Globus pallidus (tissue), 1 donor: ENCODE data around the gene ADAMTS4.

ENCODE experiments used
- DNase-seq: peaks from one replicate; pipeline ENCODE4 v3.0.0-alpha.2; 2015; ENCODE audit warnings: low spot score

Gene ADAMTS4

GRCh38 chr1:161196521-161197451, 2.1 kb downstream of the ADAMTS4 start:
- DNase-seq: no peak

DNA sequence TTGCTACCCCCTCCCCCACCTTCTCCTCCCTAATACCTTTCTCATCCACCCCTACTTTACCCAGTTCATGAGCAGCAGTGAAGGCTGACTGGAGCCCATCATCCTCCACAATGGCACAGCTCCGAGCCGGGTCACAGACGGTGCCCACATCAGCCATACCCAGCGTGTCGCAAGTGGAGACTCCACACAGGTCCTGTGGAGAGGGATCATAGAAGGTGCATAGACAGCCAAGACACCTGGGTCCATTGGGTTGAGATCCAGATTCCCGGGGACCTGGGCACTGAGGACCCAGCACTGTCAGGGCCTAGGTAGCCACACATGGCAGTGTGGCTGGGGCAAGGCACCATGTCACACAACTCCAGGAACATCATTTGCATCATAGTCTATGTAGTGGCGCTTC, 2.7 kb downstream of the ADAMTS4 start:
- DNase-seq: no peak

- no peak for DNase-seq
Measured at GRCh38 chr1:161195171-161195570, 3.7 kb downstream of the ADAMTS4 start.

GRCh38 chr1:161193561-161194235, 5.2 kb downstream of the ADAMTS4 start:
- peak; percentile 91 for DNase-seq

DNA sequence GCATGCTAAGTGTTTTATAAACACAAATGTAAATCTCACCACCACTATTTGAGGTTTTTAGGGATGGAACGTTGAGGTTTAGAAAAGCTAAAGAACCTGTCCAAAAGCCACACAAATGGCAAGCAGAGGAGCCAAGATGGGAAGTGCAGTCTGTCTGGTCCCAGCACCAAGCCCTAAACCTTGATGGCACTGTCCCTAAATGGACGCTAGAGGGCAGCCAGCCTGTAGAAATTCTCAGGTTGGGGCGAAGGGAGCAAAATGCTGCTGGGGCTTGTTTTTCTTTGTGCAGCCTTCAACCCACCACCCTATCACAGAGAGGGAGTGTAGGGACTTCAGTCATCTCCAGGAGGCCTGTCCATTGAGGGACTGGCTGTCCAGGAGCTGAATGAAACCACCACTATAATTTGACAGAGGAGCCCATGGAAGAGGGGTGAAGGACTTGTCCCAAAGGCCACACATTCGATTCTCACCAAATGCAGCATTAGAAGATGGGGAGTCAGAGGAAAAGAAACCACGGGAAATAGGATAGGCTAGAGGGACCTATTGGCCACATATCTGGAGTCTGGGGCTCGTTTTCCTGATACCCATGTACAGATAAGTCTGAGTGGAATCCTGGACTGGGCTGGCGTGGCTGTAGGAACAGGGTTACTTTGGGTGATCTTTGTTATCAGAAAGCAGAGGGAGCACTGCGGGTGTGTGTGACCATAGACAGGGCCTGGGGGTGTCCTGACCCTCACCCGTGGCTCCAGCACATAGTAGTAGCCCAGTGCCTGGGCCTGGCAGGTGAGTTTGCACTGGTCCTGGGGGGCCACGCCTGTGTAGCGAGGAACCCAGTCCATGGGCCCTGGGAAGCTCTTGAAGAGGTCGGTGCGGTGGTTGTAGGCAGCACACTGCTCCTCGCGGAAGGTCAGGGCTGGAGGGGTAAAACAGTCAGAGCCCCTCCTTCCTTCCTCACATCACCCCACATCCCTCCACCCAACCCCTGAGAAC, 6.1 kb downstream of the ADAMTS4 start:
- peak; percentile 81 for DNase-seq

DNA sequence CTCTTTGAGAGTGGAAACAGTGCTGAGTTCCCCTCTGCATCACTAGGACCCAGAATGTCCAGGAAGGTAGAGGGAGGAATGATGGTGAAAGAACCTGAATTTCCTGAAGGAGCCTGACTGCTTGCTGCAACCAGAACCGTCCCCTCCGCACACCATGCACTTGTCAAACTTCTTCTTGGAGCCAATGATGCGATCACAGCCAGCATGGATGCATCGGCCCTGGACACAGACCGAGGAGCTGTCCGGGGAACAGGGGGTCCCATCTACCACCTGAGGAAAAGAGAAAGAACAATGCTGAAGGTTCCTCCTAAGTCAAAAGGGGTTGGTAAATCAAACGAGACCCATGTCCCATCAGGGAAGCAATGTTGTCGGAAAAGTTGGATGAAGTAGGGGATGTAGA, 6.9 kb downstream of the ADAMTS4 start:
- no peak for DNase-seq

DNA sequence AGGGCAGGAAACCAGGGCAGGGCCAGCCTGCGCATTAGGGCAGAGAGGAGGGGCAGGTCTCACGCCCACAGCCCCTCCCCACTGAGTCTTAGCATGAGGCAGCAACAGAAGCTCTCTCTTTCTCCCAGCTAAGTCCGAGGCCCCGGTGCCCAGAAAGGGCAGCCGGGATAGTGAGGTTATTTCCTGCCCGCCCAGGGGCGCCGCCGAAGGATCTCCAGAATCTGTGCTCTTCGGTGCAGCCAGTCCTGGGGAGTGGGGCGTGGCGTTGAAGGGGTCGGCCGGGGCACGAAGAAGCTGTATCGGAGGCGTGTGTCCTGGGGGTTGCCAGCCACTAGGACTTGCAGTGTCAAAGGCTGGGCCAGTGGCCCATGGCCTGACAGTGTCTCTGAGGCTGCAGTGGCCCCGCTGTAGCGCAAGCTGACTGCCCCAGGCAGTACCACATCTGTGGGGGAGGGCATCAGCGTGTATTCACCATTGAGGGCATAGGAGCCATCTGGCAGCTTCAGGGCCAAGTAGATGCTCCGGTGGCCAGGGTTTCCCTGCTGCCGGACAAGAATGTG, 7.8 kb downstream of the ADAMTS4 start:
- no peak for DNase-seq

DNA sequence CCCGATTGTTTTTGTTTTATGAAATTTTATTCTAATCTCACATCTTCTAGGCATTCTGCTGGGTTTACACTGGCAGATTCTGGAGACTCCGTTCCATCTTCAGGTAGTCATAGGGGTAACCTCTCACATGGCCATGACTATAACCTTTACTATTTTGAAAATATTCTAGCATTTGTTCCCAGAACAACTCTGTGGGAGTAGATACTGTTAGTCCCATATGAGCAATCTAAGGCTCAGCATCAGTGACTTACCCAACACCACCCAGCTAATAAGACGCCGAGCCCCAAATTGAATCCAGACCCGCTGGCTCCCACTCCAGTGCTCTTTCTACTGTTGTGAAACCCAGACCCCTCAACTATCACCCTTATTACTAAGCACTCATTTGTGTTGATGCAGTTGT, 9.8 kb downstream of the ADAMTS4 start:
- no peak for DNase-seq

GRCh38 chr1:161188381-161188780, 10.5 kb downstream of the ADAMTS4 start:
- DNase-seq: no peak

GRCh38 chr1:161187311-161187710, 11.5 kb downstream of the ADAMTS4 start:
- no peak for DNase-seq

DNA sequence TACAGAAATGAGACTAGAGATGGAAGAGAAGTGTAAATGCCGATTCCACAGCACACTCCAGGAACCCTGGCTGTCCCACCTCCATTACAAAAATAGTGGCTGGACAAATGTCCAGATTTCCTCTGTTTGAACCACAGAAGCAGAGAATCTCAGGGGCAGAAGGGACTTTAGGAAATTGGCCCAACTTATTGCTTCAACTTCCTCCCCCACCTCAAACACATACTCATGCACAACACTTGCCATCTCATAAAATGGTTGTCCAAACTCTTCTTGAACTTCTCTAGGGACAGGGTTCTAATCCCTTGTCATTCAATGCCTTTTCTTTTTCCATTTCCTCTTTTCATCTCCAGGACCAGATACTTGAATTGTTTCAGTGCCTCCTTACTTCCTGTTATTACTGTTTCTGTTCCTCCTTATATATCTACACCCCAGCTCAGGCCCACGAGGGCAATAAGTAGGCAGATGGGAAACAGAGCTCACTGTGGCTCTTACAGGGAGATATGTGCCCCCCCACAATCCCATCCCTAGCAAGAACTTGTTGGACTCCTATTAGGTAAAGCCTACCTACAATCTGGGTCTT, 13.0 kb downstream of the ADAMTS4 start:
- DNase-seq: no peak

GRCh38 chr1:161185282-161185682, 13.6 kb downstream of the ADAMTS4 start:
- DNase-seq: peak; percentile 77

DNA sequence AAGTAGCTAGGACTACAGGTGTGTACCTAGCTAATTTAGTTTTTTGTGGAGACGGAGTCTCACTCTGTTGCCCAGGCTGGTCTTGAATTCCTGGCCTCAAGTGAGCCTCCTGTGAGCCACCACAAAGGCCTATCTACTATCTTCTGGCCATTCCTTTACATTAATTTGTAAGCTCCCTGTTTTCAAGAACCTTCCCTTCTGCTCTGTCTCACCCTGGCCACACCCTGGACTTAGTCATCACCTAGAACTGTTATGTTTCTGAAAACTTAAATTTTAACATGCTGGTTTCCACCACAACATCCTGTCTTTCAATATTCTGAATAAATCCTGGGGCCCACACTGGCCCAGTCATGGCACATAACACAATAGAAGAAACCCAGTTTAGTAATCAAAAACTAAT, 16.6 kb downstream of the ADAMTS4 start:
- no peak for DNase-seq

GRCh38 chr1:161180639-161181038, 18.2 kb downstream of the ADAMTS4 start:
- no peak for DNase-seq

- no peak for DNase-seq
Measured at GRCh38 chr1:161179698-161180097, 19.2 kb downstream of the ADAMTS4 start.

- DNase-seq: no peak
Measured at GRCh38 chr1:161177936-161178244, 21.0 kb downstream of the ADAMTS4 start.

DNA sequence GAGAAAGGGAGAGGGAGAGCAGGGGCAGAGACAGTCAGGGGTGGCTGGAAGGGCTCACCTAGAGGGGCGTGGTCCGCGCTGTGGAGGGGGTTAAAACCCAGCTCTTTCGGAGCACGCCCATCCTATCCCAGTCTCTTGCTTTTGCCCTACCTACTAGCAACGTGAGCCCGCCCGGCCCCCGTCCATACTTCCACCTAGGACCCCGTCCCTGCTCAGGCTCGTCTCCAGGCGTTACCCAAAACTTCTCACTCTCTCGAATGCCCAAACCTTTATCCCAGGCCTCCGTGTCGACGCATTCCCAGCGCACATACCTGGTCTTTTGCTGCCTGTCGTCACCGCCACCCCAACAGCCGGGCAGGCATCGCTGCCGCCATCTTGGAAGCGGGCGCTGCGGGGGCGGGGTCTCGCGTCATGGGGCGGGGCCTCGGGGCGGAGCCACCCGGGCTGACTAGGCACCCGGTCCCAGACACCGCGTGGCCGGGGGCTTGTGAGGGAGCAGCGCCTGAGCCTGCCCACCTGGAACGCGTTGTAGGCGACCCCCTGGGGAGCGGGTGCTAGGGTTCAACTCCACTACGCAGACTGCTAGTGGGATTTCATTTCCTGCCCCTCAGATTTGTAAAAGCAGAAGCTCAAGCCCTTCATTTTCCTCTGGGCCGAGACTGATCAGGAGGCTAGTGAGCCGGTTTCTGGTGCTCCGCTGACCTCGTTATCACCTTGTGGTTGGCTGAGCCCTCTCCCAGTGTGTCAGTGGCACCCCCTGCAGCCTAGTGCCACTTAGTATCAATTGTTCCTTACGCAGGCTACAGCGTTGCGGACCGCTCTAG, 21.5 kb downstream of the ADAMTS4 start, which contains the start of gene B4GALT3:
Gene B4GALT3 (minus strand): TSS at position 396 of the 824 bp plus-strand sequence. CDS start 1,447 bp downstream, outside the sequence.
- peak; percentile 85 for DNase-seq

DNA sequence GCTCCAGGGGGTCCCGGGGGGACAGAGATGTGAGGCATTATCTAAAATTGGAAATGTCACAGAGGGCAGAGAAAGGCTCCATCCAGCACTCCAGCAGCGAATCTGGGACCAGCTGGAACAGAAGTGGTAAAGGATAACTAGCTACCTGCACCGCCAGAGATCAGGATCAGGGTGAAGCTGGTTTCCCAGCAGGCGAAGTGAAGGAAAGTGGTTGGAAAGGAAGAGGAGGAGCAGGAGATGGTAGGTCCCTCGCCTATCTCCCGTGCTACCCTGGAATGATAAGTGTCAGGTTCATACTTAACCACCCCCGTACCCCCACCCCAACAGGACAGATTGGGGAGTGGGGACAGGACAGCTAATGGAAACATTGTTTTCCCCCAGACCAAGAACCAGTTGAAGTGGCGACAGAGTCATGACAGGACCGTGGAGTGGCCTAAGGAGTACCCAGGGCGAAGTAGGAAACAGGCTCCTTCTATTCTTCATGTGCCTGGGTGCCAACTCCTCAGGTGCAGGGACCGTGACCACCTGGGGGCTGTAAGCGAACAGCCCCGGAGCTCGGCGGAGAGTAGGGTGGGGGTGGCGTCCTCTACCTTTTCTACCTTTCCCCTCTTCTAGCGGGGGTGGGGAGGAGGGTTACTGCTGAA, 22.3 kb downstream of the ADAMTS4 start:
- no peak for DNase-seq

GRCh38 chr1:161175771-161176453, 22.9 kb downstream of the ADAMTS4 start:
- no peak for DNase-seq
